Retinal pigment epithelial cell (primary cell): ENCODE data around the gene HBE1.
"Not testable (repeated sequence)": the region's sequence is repeated elsewhere in the genome, so short reads cannot be mapped to it uniquely, and the experiment has no call there.

ENCODE experiments used
- DNase-seq: peaks from one replicate; pipeline ENCODE4 v3.0.0-alpha.2; 2010; ENCODE audit warnings: low read depth
- H3K4me3 ChIP-seq: 2 replicates; pipeline ENCODE4 v1.5.1; 2011; ENCODE audit warnings: mild to moderate bottlenecking, low read length, control low read depth, moderate library complexity
- TF ChIP-seq, protein P1 (sequence below): conservative IDR thresholded peaks from 2 replicates; pipeline ENCODE4 v1.5.1; 2011; ENCODE audit warnings: low read depth, low read length, control low read depth, inconsistent platforms

Gene HBE1

DNA sequence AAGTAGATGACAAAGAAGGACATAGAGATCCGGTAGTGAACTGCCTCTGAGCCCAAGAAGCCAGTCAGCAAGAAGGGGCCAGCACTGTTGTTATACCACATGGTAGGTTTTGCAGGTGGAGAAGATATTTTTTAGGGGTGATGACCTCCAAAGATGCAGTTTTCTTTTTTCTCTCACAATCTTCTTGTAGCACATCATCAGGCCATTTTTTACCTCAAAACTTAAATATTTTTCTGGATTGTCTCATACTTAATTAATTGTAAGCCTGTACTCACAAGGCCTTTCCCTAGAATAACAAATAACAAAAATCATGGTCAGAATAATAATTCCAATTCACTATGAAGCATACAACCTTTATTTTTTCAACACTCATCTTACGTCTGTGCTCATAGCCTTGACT, 32.1 kb upstream of the HBE1 start, which contains the start of gene OR51B4:
Gene OR51B4, minus strand, starts transcription at position 101 of the 400 bp plus-strand sequence. Its CDS starts 0 bp downstream, at position 101.
- no peak for DNase-seq
- H3K4me3 ChIP-seq, result no peak within 1 kb of the TSS
- TF ChIP-seq, protein P1, sequence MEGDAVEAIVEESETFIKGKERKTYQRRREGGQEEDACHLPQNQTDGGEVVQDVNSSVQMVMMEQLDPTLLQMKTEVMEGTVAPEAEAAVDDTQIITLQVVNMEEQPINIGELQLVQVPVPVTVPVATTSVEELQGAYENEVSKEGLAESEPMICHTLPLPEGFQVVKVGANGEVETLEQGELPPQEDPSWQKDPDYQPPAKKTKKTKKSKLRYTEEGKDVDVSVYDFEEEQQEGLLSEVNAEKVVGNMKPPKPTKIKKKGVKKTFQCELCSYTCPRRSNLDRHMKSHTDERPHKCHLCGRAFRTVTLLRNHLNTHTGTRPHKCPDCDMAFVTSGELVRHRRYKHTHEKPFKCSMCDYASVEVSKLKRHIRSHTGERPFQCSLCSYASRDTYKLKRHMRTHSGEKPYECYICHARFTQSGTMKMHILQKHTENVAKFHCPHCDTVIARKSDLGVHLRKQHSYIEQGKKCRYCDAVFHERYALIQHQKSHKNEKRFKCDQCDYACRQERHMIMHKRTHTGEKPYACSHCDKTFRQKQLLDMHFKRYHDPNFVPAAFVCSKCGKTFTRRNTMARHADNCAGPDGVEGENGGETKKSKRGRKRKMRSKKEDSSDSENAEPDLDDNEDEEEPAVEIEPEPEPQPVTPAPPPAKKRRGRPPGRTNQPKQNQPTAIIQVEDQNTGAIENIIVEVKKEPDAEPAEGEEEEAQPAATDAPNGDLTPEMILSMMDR, result no peak

DNA sequence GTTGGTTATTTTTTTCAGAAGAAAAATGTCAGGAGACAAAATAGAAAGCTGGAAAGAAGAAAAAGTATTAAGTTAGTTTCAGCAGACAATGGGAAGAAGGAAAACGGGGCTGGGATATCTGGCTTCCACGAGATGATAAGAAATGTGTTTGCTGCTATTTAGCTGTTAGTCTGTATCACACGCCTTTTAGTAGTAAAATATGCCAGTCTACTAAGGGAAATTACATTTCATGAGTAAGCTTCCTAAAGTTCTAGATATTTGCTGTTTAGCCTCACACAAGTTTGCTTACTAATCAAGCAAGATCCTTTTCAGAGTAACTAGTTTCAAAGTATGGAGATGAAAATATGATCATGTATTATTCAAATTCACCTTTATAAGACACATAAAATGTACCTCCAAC, 30.5 kb upstream of the HBE1 start:
- DNase-seq, result no peak
- no peak overlapping the region for H3K4me3 ChIP-seq
- TF ChIP-seq, protein P1, result no peak

DNA sequence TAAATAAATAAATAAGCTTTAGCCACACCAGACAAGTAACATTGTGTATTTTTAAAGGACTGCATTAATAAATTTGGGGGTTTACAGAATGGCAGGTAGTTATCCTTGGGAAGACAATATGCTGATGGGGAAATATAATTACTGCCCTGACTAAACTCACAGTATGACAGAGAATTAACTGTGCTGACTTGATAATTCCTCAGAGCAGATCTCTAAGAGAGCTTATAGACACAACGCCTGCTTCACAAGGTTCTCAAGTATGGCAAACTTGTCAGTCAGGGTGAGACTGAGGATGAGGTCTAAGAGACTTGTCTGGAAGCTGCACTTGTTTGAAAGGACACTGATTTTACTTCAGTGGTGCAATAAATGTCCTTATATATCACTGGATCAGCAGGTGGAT, 28.7 kb upstream of the HBE1 start:
- TF ChIP-seq, protein P1, result no peak
- DNase-seq, result no peak
- H3K4me3 ChIP-seq, result no peak overlapping the region

DNA sequence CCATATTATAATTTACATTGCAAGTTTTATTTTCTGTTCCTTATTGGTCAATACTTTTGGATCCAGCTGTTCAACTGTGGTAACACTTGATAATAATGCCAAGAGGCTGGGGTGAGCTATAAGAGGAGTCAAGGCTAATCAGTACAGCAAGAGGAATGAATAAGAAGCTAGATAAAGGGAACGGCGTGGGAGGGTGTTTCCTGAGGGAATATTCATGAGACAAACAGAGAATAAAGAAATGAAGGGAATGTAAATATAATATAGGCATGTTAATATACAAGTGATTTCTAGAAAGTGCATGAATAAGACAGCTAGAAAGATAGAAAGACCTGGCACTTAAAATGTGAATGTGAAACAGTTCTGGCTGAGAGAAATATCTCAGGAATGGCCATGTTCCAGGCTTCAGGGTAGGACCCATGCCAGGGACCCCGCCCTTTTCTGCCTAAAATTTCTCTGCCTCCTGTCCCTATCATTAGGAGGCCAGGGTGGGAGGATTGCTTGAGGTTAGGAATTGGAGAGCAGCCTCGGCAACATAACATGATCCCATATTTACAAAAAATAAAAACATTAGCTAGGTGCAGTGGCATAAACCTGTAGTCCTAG, 28.1 kb upstream of the HBE1 start:
- TF ChIP-seq, protein P1, result no peak
- no peak for DNase-seq
- H3K4me3 ChIP-seq, result no peak overlapping the region

DNA sequence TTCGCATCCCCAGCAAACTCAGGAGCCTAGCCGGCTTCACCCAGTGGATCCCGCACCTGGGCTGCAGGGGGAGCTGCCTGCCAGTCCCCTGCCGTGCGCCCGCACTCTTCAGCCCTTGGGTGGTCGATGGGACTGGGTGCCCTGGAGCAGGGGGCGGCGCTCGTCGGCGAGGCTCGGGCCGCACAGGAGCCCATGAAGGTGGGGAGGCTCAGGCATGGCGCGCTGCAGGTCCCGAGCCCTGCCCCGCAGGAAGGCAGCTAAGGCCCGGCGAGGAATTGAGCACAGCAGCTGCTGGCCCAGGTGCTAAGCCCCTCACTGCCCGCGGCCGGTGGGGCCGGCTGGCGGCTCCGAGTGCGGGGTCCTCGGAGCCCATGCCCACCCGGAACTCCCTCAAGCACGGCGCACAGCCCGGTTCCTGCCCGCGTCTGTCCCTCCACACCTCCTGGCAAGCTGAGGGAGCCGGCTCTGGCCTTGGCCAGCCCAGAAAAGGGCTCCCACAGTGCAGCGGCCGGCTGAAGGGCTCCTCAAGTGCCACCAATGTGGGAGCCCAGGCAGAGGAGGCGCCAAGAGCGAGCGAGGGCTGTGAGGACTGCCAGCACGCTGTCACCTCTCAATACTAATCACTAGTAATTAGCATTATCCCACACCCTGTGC, 24.7 kb upstream of the HBE1 start:
- H3K4me3 ChIP-seq, DNase-seq: not testable (repeated sequence)

DNA sequence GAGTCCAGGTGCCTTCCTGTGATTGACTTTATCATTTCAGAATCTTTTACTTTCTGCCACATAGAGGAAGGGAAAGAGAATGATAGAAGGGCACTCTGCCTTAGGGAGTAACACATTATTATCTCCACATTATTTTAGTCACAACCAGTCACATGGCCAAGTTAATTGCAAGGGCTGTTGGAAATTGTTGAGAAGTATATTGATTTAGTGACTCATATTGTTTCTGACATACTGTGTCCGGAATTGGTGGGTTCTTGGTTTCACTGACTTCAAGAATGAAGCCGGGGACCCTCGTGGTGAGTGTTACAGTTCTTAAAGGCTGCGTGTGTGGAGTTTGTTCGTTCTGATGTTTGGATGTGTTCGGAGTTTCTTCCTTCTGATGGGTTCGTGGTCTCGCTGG, 23.3 kb upstream of the HBE1 start:
- DNase-seq, result no peak
- TF ChIP-seq, protein P1, result no peak

DNA sequence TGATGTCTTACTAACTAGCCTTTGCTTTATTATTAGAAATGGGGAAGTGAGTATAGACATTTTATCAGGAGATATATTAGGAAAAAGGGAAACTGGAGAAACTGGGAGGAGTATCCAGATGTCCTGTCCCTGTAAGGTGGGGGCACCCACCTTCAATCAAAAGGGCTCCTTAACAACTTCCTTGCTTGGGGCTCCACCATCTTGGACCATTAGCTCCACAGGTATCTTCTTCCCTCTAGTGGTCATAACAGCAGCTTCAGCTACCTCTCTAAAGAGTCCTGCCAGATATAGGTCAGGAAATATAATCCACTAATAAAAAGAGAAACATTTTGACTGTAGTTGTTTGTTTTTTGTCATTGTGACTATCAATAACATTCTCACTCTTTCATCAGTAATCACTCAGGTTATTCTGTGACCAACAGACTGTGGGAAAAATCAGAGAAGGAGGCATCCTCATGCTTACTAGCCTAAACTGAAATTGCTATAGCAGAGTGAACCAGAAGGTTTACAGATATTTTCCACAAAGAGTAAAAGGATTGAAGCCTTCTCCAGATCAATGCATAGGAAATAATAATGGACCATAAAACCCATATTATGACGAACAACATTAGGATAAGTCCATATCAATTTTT, 21.6 kb upstream of the HBE1 start:
- DNase-seq, result no peak
- no peak overlapping the region for H3K4me3 ChIP-seq
- TF ChIP-seq, protein P1, result peak; percentile 75

More for the DNA sequence above, 23.3 kb upstream of the HBE1 start:
- no peak overlapping the region for H3K4me3 ChIP-seq
